Stimulated activated effector memory CD8-positive, alpha-beta T cell treated with anti-CD3 and anti-CD28 coated beads, Interleukin-12 subunit alpha, Interleukin-12 subunit beta, amount 100 ng/mL, for 72 hours (primary cell): Measurements from ENCODE around the gene ITPK1.

Experiments used
- ATAC-seq: fragments of 150-1000 bp; cut with Tn5 transposase; 2 replicates; pipeline ENCODE4 v1.10.0; 2021
- DNase-seq, 2 donors: peaks; one replicate each; pipeline ENCODE4 v3.0.0; 2021 to 2022; ENCODE audit warnings: low spot score in 2 of 2
- H3K27ac Mint-ChIP-seq: one replicate; pipeline ENCODE4 v1.8.0; 2022; ENCODE audit warnings: mild to moderate bottlenecking, mixed read lengths
- H3K36me3 Mint-ChIP-seq: one replicate; pipeline ENCODE4 v1.8.0; 2022; ENCODE audit warnings: mild to moderate bottlenecking, mixed read lengths
- H3K4me1 Mint-ChIP-seq: one replicate; pipeline ENCODE4 v1.8.0; 2022; ENCODE audit warnings: mixed read lengths
- H3K4me3 Mint-ChIP-seq: one replicate; pipeline ENCODE4 v1.8.0; 2022; ENCODE audit warnings: mild to moderate bottlenecking, mixed read lengths
- H3K9me3 Mint-ChIP-seq: one replicate; pipeline ENCODE4 v1.8.0; 2022; ENCODE audit warnings: mixed read lengths

ITPK1 gene

DNA sequence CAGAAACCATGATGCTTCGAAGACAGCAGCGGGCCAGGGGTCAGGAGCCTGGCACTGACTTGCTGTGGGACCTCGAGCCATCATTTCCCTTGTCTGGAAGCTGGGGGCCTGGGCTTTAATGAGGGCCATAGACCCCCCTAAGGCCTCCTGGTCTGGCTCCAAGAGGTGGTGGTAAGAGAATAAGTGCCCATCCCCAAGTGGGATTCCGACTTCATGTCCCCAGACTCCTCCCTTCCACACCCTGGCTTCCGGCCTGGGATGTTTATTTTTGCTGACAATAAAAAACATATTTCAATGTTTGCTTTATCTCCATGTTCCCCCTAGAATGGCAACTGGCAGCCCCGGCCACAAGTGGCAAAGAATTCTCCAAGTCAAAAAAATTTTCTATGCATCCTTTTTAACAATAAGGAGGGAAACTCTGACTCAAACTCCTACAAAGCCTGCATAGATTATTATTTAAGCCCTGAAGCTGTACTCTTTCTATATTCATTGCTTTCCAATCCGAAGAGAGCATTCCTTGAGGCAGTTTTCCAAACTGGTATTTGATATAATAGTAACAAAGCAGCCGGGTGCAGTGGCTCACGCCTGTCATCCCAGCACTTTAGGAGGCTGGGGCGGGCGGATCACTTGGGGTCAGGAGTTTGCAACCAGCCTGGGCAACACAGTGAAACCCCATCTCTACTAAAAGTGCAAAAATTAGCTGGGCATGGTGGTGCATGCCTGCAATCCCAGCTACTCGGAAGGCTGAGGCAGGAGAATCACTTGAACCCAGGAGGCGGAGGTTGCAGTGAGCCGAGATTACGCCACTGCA is 84.0 kb downstream of the ITPK1 start:
- peaks cover 7% of the 10 kb centered on the region for H3K36me3 Mint-ChIP-seq
- DNase-seq: no peak
- no peak overlapping the region for H3K4me3 Mint-ChIP-seq
- ATAC-seq: no peak
- H3K27ac Mint-ChIP-seq: no peak overlapping the region
- no peaks in the 10 kb centered on the region for H3K9me3 Mint-ChIP-seq
- peaks cover 51% of the 10 kb centered on the region for H3K4me1 Mint-ChIP-seq

DNA sequence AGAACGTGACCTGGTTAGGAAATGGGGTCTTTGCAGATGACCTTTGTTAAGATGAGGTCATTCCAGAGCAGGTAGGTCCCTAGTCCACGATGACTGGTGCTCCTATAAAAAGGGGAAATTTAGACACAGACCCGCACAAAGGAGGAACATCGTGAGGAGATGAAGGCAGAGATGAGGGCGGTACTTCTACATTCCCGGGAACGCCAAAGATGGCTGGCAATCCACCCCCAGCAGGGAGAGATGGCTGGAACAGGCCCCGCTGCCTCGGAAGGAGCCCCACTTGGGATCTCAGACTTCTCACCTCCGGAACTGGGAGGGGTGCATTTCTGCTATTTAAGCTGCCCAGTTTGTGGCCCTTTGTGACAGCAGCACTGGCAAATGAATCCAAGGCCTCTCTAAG is 85.0 kb downstream of the ITPK1 start:
- Mint-ChIP-seq H3K36me3 (peaks cover 7% of the 10 kb centered on the region), H3K9me3 (no peaks in the 10 kb centered on the region), H3K4me1 (peaks cover 47% of the 10 kb centered on the region), H3K27ac (no peak overlapping the region), H3K4me3 (no peak overlapping the region)
- DNase-seq: no peak
- no peak for ATAC-seq

DNA sequence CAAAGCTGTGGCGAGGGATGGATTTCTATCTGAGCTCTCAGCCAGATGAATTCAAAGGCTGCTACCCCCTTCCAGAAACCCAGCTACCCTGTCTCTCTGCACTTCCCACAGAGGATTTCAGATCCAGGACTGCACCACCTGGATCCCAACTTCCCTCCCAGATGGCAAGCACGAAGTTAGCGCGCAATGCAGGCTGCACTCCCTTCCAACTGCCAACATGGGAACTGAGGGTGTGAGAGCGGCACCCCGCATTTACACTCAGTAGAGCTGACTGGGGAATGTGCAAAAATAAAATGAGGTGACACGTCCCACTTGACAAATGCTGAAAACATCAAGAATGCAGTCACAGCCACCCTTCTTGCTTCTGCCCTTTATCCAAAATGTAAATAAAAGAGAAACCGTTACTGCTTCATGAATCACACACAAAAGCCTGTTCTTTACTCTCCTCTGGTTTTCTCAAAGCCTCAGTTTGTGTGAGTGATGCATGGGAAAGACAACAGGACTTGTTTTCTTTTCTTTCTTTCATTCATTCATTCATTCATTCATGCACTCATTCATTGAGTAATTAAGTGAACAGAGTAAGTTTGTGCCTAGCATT is 85.7 kb downstream of the ITPK1 start:
- DNase-seq (no peak), ATAC-seq (no peak)
- Mint-ChIP-seq H3K4me1 (peaks cover 52% of the 10 kb centered on the region), H3K9me3 (no peaks in the 10 kb centered on the region), H3K36me3 (peaks cover 12% of the 10 kb centered on the region), H3K27ac (peak overlapping the region; percentile 5), H3K4me3 (no peak overlapping the region)

DNA sequence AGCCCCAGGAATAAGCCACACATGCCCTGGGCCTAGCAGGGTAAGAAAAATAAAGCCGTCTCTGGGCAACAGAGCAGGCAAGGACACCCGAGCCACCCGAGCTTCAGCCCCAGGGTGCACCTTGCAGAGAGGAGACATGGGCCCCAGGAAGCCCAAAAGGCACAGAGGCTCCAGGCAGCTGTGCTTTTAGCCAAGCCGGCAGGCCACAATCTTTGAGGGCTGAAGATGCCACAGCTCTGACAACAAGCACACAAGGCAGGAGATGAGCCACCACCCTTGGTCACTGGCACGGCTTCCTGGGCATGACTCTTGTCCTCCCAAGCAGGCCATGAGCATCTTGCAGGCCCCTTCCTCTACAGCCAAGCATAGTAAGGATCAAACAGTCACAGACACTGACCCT is 86.3 kb downstream of the ITPK1 start:
- H3K27ac Mint-ChIP-seq: no peak overlapping the region
- ATAC-seq (no peak), DNase-seq (no peak)
- peaks cover 12% of the 10 kb centered on the region for H3K36me3 Mint-ChIP-seq
- peaks cover 49% of the 10 kb centered on the region for H3K4me1 Mint-ChIP-seq
- H3K4me3 Mint-ChIP-seq: no peak overlapping the region
- no peaks in the 10 kb centered on the region for H3K9me3 Mint-ChIP-seq

DNA sequence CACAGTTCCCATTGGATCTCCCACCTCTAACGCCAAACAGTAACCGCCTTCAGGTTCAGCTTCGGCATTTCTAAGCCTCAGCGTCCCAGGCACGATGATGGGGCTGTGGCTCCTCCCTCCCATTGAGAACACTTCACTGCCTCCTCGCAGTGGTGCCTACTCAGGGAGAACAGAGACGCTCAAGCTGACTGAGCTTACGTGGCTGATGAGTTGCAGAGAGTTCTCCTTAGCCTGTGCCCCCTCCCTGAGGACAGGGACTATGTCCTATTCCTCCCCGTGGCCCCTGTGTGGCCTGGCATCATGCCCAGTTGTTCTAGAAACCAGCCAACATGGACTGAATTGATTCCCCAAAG is 87.0 kb downstream of the ITPK1 start:
- H3K27ac Mint-ChIP-seq: no peak overlapping the region
- DNase-seq (no peak), ATAC-seq (no peak)
- no peaks in the 10 kb centered on the region for H3K9me3 Mint-ChIP-seq
- H3K4me3 Mint-ChIP-seq: no peak overlapping the region
- H3K4me1 Mint-ChIP-seq: peaks cover 43% of the 10 kb centered on the region
- H3K36me3 Mint-ChIP-seq: peaks cover 12% of the 10 kb centered on the region

DNA sequence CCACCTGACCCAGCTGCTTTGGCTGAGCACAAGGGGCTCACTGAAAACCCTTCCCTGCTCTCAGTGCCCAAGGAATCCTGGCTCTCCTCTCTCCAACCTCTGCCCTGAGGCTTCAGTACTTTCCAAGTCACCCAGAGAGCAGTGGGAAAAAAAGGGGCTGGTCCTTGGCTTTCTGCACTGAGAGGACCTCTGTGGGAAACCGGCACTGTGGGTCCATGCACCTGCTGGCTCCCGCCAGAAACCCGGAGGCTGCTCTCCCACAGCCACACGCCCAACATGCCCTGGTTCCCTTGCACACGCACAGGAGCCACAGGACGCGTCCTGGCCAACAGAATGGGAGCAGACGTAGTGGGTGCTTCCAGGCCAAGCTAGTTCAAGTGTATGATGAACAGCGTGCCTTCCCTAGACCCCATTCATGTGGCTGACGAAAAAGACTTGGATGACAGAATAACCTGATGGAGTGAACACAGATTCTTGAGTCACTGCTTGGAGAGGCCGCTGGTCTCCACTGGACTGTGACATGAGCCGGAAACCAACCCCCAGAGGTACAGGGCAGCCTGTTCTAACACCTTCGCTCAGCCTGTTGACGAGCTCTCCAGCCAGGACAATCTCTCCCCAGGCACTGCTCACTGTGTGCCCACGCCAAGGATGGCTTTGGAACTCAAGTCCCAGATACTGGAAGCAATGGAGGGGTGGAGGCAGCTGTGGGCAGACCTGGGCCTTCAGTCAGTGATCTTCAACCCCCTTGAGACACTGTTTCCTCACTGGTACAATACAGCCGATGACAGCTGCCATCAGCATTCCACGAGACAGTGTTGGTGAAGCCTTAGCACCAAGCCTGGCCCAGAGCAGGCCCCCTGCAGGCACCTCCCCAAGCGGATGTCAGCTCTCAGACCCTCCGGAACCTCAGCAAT is 87.7 kb downstream of the ITPK1 start:
- H3K36me3 Mint-ChIP-seq: peaks cover 12% of the 10 kb centered on the region
- ATAC-seq (no peak), DNase-seq (no peak)
- no peaks in the 10 kb centered on the region for H3K9me3 Mint-ChIP-seq
- peaks cover 43% of the 10 kb centered on the region for H3K4me1 Mint-ChIP-seq
- H3K27ac Mint-ChIP-seq: no peak overlapping the region
- H3K4me3 Mint-ChIP-seq: no peak overlapping the region

DNA sequence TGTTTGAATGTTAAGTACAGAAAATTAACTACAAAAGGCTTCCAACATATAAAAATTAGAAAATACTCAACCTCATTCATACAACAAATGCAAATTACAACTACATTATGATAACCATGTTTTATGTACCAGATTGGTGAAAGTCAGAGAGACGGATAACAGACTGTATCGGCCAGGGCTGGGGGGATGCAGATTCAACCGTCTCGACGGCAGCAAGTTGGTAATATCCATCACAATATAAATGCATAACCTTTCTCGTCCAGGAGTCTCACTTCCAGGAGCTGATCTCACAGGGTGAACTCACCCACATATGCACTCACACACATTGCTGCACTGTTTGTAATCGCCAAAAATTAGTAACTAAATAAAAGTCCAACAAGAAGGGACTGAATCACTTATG is 89.4 kb downstream of the ITPK1 start:
- H3K4me1 Mint-ChIP-seq: peaks cover 52% of the 10 kb centered on the region

DNA sequence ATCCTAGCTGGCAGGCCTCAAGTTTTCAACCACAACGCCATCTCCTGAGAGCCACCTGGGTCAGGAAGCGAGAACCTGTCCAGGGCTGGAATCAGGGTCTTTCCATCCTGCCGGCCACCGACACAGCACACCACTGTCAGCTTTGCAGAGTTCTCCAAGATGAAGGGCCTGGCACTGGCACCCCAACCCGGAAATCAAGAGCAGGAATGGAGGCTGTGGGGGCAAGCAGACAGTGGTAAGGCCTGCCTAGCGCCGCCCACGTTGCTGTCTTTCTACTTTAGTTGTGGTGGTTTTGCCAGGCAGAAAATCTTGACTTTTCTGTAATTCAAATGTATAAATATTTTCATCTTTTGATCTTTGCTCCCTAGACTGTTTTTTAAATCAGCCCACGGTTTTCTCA is 90.7 kb downstream of the ITPK1 start:
- Mint-ChIP-seq H3K4me1 (peaks cover 54% of the 10 kb centered on the region), H3K36me3 (peaks cover 13% of the 10 kb centered on the region), H3K9me3 (no peaks in the 10 kb centered on the region), H3K4me3 (no peak overlapping the region), H3K27ac (peak overlapping the region; percentile 18)
- DNase-seq (no peak), ATAC-seq (no peak)

More for the DNA sequence above, 89.4 kb downstream of the ITPK1 start:
- Mint-ChIP-seq H3K27ac (no peak overlapping the region), H3K9me3 (no peaks in the 10 kb centered on the region), H3K36me3 (peaks cover 17% of the 10 kb centered on the region), H3K4me3 (no peak overlapping the region)
- DNase-seq (no peak), ATAC-seq (no peak)

DNA sequence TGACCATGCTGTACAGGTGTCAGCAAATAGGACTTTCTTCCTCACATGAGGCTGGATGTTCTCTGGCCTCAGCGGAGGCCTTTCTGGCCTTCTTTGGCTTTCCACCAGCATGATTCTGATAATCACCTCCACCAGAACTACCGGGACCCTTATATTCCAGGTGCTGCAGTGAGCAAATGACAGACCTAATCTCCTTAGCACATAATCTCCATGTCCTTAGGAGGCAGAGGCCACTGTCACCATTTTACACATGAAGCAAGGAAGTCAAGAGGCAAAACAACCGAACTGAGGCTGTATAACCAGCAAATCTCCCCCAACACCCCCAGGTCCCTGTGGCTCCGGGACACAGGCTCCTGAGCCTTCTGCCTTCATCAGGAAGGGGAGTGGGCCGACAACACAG is 91.2 kb downstream of the ITPK1 start:
- Mint-ChIP-seq H3K27ac (peak overlapping the region; percentile 18), H3K4me3 (no peak overlapping the region), H3K4me1 (peaks cover 54% of the 10 kb centered on the region)

DNA sequence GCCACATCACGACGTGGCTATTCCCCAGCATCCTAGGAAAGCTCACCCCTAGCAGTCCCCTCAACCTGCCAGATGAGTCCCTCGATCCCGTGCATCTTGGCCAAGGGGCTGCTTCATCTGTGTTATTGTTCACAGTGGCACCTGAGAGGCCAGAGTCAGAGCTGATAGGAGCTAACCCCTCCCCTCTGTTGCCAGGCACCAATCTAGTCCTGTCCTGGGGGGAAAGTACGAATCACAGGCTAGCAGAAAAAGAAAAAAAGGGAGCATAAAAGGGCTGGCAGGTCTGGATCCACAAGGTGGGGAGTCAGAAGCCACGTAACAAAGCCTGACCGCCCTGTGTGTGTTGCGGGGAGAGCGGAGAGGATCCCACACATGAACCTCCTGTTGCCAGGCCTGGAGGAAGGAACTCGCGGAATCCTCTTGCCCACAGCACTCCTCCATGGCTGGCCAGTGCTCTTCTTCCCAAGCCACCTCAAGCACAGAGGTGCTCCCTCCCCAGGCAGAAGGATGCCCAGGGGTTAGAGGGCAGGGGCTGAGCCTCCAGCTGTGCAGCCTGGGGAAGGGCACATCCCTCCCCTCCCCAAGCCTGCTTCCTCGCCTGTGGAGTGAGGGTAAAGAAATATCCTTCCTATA is 91.8 kb downstream of the ITPK1 start:
- H3K4me3 Mint-ChIP-seq: no peak overlapping the region
- peaks cover 13% of the 10 kb centered on the region for H3K36me3 Mint-ChIP-seq
- H3K27ac Mint-ChIP-seq: peak overlapping the region; percentile 18
- peaks cover 54% of the 10 kb centered on the region for H3K4me1 Mint-ChIP-seq
- H3K9me3 Mint-ChIP-seq: no peaks in the 10 kb centered on the region
- ATAC-seq (no peak), DNase-seq (no peak)

More for the DNA sequence above, 91.2 kb downstream of the ITPK1 start:
- ATAC-seq (no peak), DNase-seq (no peak)
- peaks cover 13% of the 10 kb centered on the region for H3K36me3 Mint-ChIP-seq
- no peaks in the 10 kb centered on the region for H3K9me3 Mint-ChIP-seq

DNA sequence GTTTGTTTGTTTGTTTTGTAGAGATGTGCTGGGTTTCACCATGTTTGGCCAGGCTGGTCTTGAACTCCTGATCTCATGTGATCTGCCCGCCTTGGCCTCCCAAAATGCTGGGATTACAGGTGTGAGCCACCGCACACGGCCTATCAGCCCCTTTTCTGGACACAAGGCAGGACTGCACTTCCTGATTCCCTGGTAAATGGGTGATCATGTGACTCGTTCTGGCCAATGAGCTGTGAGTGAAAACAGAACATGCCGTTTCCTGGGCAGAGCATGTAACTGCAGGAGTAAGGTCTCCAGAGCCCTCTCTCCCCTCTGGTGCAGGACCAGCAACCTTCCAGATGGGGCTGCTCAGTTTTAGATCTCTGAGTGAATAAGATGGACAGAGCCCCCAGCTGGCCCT is 92.7 kb downstream of the ITPK1 start:
- no peak for ATAC-seq
- peak overlapping the region; percentile 69 for H3K27ac Mint-ChIP-seq
- no peak for DNase-seq
- H3K4me1 Mint-ChIP-seq: peaks cover 51% of the 10 kb centered on the region
- H3K36me3 Mint-ChIP-seq: peaks cover 13% of the 10 kb centered on the region
- H3K9me3 Mint-ChIP-seq: no peaks in the 10 kb centered on the region
- H3K4me3 Mint-ChIP-seq: no peak overlapping the region

DNA sequence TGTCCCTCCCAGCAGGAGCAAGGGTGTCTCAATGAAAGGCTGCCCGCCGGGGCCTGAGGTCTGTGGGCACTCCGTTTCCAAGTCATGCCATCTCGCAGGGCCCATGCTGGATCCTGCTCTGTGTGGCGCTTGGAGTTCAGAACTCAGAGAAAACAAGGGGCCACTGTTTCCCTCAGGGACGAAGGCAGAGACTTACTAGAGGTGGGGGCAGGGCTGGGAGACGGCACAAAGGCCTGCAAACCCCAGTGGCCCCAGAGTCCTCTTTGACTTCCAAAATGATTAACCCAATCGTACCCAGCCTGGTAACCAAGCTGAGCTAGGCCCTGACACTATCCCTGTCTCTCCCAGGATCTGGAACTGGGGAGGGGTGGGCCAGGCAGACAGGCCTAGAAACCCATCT is 95.8 kb downstream of the ITPK1 start:
- H3K9me3 Mint-ChIP-seq: no peaks in the 10 kb centered on the region
- H3K4me3 Mint-ChIP-seq: no peak overlapping the region
- H3K27ac Mint-ChIP-seq: peak overlapping the region; percentile 75
- no peak for DNase-seq
- H3K4me1 Mint-ChIP-seq: peaks cover 45% of the 10 kb centered on the region
- H3K36me3 Mint-ChIP-seq: peaks cover 14% of the 10 kb centered on the region
- ATAC-seq: no peak

DNA sequence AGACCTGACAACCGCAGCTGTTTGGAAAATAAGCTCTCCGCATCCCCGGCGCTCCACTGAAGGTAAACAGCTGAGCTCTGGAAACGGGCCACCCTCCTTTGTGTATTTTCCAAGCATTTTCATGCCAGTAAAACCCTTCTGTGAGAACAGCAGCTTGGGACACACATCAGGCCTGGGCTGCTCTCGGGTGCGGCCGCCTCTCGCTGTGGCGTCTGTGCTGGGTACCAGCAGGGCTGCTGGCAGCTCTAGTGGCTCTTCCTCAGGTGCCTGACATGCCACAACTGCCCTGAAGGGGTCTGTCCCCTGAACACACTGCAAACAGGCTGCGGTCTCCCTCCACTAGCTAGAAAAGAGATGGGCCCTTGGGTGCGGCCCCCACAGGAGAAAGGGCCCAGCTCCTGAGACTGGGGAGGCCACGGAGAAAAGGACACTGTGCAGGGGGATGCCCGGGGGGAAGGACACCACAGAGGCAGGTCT is 96.3 kb downstream of the ITPK1 start:
- Mint-ChIP-seq H3K27ac (no peak overlapping the region), H3K4me3 (no peak overlapping the region), H3K4me1 (peaks cover 48% of the 10 kb centered on the region), H3K9me3 (no peaks in the 10 kb centered on the region), H3K36me3 (peaks cover 19% of the 10 kb centered on the region)
- DNase-seq (no peak), ATAC-seq (no peak)

DNA sequence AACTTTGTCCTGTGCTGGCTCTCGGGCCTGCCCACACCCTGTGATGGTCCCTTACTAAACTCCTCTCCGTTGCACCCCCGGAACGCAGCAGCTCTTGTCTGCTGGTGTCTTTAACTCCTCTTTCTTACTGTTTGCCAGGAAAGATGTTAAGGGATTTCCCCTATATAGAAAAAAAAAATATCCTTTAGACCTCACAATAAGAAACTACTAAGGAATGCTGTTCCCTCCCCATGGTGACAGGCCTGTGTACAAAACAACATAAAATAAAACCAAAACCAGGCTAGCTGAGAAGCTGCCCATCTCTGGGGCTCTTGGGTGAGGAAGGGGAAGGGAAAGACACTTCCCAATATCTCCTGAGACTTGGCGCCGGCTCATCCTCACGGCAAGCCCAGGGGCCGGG is 97.4 kb downstream of the ITPK1 start:
- no peak for ATAC-seq
- no peak for DNase-seq
- H3K4me3 Mint-ChIP-seq: no peak overlapping the region
- no peaks in the 10 kb centered on the region for H3K9me3 Mint-ChIP-seq
- peaks cover 24% of the 10 kb centered on the region for H3K36me3 Mint-ChIP-seq
- peaks cover 54% of the 10 kb centered on the region for H3K4me1 Mint-ChIP-seq
- peak overlapping the region; percentile 68 for H3K27ac Mint-ChIP-seq

DNA sequence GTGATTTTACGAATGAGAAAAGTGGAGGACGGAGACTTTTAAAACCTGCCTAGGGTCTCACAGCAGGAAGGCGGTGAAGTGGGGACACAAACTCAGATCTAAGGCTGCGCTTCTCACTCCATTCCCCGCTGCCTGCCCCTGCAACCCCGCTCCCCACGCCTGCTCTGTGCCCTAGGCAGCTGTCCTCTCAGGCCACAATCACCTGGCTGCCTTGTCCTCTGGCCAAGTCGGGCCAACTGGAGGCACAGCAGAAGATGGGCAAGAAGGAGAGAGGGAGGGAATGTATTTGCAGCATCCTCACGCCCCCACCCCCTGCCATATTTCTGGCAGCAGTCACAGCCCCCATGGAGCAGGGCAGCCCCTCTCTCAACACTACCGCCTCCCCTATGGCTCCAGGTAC is 97.8 kb downstream of the ITPK1 start:
- no peak for DNase-seq
- H3K4me1 Mint-ChIP-seq: peaks cover 53% of the 10 kb centered on the region
- no peak for ATAC-seq
- H3K36me3 Mint-ChIP-seq: peaks cover 24% of the 10 kb centered on the region
- no peaks in the 10 kb centered on the region for H3K9me3 Mint-ChIP-seq
- H3K27ac Mint-ChIP-seq: peak overlapping the region; percentile 68
- no peak overlapping the region for H3K4me3 Mint-ChIP-seq
